GM11168 (cell line): ENCODE measurements around the gene CELF2.

ENCODE experiments used
- in situ Hi-C: fragments of 300-500 bp; cut with MboI; formaldehyde crosslinking; loops from one replicate; pipeline ENCODE4 v1.12.0; 2022; ENCODE audit warnings: low sequenced_read_pairs; ENCODE audit not compliant: unreplicated experiment

The CELF2 gene

GRCh38 chr10:11189582-11190376, 172.1 kb downstream of the CELF2 start:
- in situ Hi-C loops: no loop called here

GRCh38 chr10:11191190-11191589, 173.5 kb downstream of the CELF2 start:
- in situ Hi-C loops: no loop called here

- in situ Hi-C loops: no loop called here
Measured at GRCh38 chr10:11191678-11192077, 174.0 kb downstream of the CELF2 start.

GRCh38 chr10:11192304-11193000, 174.8 kb downstream of the CELF2 start:
- in situ Hi-C loops: no loop called here

GRCh38 chr10:11193001-11193551, 175.4 kb downstream of the CELF2 start:
- in situ Hi-C loops: no loop called here

- in situ Hi-C loops: no loop called here
Measured at GRCh38 chr10:11194859-11195586, 177.4 kb downstream of the CELF2 start.

GRCh38 chr10:11195623-11196022, 178.0 kb downstream of the CELF2 start:
- in situ Hi-C loops: no loop called here

GRCh38 chr10:11197266-11197712, 179.6 kb downstream of the CELF2 start:
- in situ Hi-C loops: no loop called here

GRCh38 chr10:11197878-11198277, 180.2 kb downstream of the CELF2 start:
- in situ Hi-C loops: no loop called here

- in situ Hi-C loops: no loop called here
Measured at GRCh38 chr10:11201911-11202310, 184.2 kb downstream of the CELF2 start.

- in situ Hi-C loops: no loop called here
Measured at GRCh38 chr10:11204351-11204942, 186.8 kb downstream of the CELF2 start.

- in situ Hi-C loops: no loop called here
Measured at GRCh38 chr10:11205030-11205772, 187.5 kb downstream of the CELF2 start.

- in situ Hi-C loops: no loop called here
Measured at GRCh38 chr10:11206676-11207559, 189.2 kb downstream of the CELF2 start.

GRCh38 chr10:11207560-11207844, 189.8 kb downstream of the CELF2 start:
- in situ Hi-C loops: no loop called here

- in situ Hi-C loops: no loop called here
Measured at GRCh38 chr10:11208243-11208642, 190.6 kb downstream of the CELF2 start.

GRCh38 chr10:11208908-11209829, 191.5 kb downstream of the CELF2 start:
- in situ Hi-C loops: no loop called here

GRCh38 chr10:11209830-11210181, 192.1 kb downstream of the CELF2 start:
- in situ Hi-C loops: no loop called here
